ENCODE data around the gene RHOD.

DNA sequence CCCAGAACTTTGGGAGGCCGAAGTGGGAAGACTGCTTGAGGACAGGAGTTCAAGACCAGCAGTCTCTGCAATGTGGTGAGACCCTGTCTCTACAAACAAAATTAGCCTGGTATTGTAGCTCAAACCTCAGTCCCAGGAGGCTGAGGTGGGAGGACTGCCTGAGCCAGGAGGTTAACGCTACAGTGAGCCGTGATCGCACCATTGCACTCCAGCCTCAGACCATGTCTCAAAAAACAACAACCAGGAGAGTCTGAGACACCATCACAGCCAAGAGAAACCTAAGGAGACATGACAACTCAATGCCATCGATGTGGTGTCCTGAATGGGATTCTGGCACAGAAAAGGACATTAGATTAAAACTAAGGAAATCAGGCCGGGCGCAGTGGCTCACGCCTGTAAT, 34.1 kb downstream of the RHOD start:
- TF ChIP-seq, protein P1, sequence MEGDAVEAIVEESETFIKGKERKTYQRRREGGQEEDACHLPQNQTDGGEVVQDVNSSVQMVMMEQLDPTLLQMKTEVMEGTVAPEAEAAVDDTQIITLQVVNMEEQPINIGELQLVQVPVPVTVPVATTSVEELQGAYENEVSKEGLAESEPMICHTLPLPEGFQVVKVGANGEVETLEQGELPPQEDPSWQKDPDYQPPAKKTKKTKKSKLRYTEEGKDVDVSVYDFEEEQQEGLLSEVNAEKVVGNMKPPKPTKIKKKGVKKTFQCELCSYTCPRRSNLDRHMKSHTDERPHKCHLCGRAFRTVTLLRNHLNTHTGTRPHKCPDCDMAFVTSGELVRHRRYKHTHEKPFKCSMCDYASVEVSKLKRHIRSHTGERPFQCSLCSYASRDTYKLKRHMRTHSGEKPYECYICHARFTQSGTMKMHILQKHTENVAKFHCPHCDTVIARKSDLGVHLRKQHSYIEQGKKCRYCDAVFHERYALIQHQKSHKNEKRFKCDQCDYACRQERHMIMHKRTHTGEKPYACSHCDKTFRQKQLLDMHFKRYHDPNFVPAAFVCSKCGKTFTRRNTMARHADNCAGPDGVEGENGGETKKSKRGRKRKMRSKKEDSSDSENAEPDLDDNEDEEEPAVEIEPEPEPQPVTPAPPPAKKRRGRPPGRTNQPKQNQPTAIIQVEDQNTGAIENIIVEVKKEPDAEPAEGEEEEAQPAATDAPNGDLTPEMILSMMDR (optimal IDR thresholded peaks at IDR 0.05 in 1 of 3, IDR thresholded peaks at IDR 0.05 in 1 of 3, conservative IDR thresholded peaks at IDR 0.05 in 1 of 3; ENCODE audit: extremely low read depth in 1 of 3, insufficient read depth in 2 of 3, low read length in 3 of 3): no peak
- TF ChIP-seq EZH2 (IDR thresholded peaks at IDR 0.05; ENCODE audit: low read length): no peak

All from keratinocyte (primary cell).